Measurements from ENCODE around the gene PIGT. TPM values are rescaled to one million over a fixed set of nuclear protein-coding genes. Genes with fewer than 3 reads are reported as not detected.

PIGT gene
- total RNA-seq, 1 donor from 2014 or later = 74.5 TPM

GRCh38 chr20:45416917-45417316 lies 976 bp downstream of the PIGT start:
- ATAC-seq (ENCODE audit: low read depth) (no peak), DNase-seq (no peak)
- Mint-ChIP-seq H3K27me3 (no peaks in the 10 kb centered on the region), H3K36me3 (ENCODE audit: low read depth) (peaks cover 43% of the 10 kb centered on the region), H3K4me3 (peak overlapping the region; percentile 96), H3K27ac (peak overlapping the region; percentile 98), H3K9me3 (no peaks in the 10 kb centered on the region), H3K4me1 (peaks cover 58% of the 10 kb centered on the region)
- ChIA-PET POLR2A (interaction anchor here (0.9 to 3.5 kb wide), 5 partner anchors 12 to 366 kb away, joined by 3 to 41 read pairs (median 4); partner anchors contain the start of gene SYS1), CTCF (interaction anchor here (1.9 to 5.7 kb wide), 2 partner anchors 20 to 54 kb away, joined by 12 to 39 read pairs; partner anchors contain the start of gene SYS1)
- TF ChIP-seq CTCF (IDR thresholded peaks at IDR 0.05) = no peak
- intact Hi-C loops (cut with micrococcal nuclease) = loop anchor here (1.0 to 5.0 kb wide), 4 partner anchors 15 to 450 kb away; partner anchors contain the start of genes STK4 and SYS1

GRCh38 chr20:45419188-45420091 lies 3.5 kb downstream of the PIGT start:
- TF ChIP-seq CTCF (IDR thresholded peaks at IDR 0.05) = no peak
- POLR2A ChIA-PET = interaction anchor here (0.6 to 2.4 kb wide), 5 partner anchors 12 to 56 kb away, joined by 3 to 7 read pairs (median 4); partner anchors contain the start of gene SYS1
- Mint-ChIP-seq H3K36me3 (ENCODE audit: low read depth) (peaks cover 67% of the 10 kb centered on the region), H3K27ac (peak overlapping the region; percentile 87), H3K4me1 (peaks cover 55% of the 10 kb centered on the region), H3K27me3 (no peaks in the 10 kb centered on the region), H3K4me3 (peak overlapping the region; percentile 58), H3K9me3 (no peaks in the 10 kb centered on the region)
- peak; percentile 62 for ATAC-seq (ENCODE audit: low read depth)
- intact Hi-C loops (cut with micrococcal nuclease) = loop anchor here (5.0 kb wide), 1 partner anchor 452 kb away; the partner anchor contains the start of gene STK4
- DNase-seq = no peak
- CTCF ChIA-PET = interaction anchor here (0.8 to 5.7 kb wide), 4 partner anchors 17 to 57 kb away, joined by 4 to 39 read pairs (median 13); partner anchors contain the start of gene SYS1

GRCh38 chr20:45420125-45420524 lies 4.2 kb downstream of the PIGT start:
- H3K27me3 Mint-ChIP-seq = no peaks in the 10 kb centered on the region
- peaks cover 72% of the 10 kb centered on the region for H3K36me3 Mint-ChIP-seq (ENCODE audit: low read depth)
- CTCF ChIA-PET = interaction anchor here (0.8 to 5.7 kb wide), 4 partner anchors 17 to 57 kb away, joined by 4 to 39 read pairs (median 13); partner anchors contain the start of gene SYS1
- no peak for ATAC-seq (ENCODE audit: low read depth)
- intact Hi-C loops (cut with micrococcal nuclease) = no loop called here
- H3K4me1 Mint-ChIP-seq = peaks cover 50% of the 10 kb centered on the region
- no peak overlapping the region for H3K4me3 Mint-ChIP-seq
- DNase-seq = no peak
- H3K9me3 Mint-ChIP-seq = no peaks in the 10 kb centered on the region
- H3K27ac Mint-ChIP-seq = peak overlapping the region; percentile 87
- POLR2A ChIA-PET = interaction anchor here (1.2 to 2.4 kb wide), 2 partner anchors 11 to 57 kb away, joined by 3 to 7 read pairs; partner anchors contain the start of gene SYS1
- TF ChIP-seq CTCF (IDR thresholded peaks at IDR 0.05) = no peak

- H3K27me3 Mint-ChIP-seq = no peaks in the 10 kb centered on the region
- no peak overlapping the region for H3K4me3 Mint-ChIP-seq
- no peak for TF ChIP-seq CTCF (IDR thresholded peaks at IDR 0.05)
- intact Hi-C loops (cut with micrococcal nuclease) = no loop called here
- peaks cover 92% of the 10 kb centered on the region for H3K36me3 Mint-ChIP-seq (ENCODE audit: low read depth)
- peaks cover 17% of the 10 kb centered on the region for H3K4me1 Mint-ChIP-seq
- no peaks in the 10 kb centered on the region for H3K9me3 Mint-ChIP-seq
- CTCF ChIA-PET = interaction anchor here (0.6 kb wide), 1 partner anchor 61 kb away, joined by 3 read pairs; the partner anchor contains the start of gene SYS1
- no peak overlapping the region for H3K27ac Mint-ChIP-seq
- ATAC-seq (ENCODE audit: low read depth) (no peak), DNase-seq (no peak)
- POLR2A ChIA-PET = no interaction called here
Measured at GRCh38 chr20:45423700-45424099, 7.8 kb downstream of the PIGT start.

- H3K36me3 Mint-ChIP-seq (ENCODE audit: low read depth) = peaks cover 74% of the 10 kb centered on the region
- ChIA-PET CTCF (no interaction called here), POLR2A (no interaction called here)
- intact Hi-C loops (cut with micrococcal nuclease) = no loop called here
- H3K4me3 Mint-ChIP-seq = no peak overlapping the region
- no peak for DNase-seq
- H3K4me1 Mint-ChIP-seq = no peaks in the 10 kb centered on the region
- ATAC-seq (ENCODE audit: low read depth) = no peak
- no peak overlapping the region for H3K27ac Mint-ChIP-seq
- no peaks in the 10 kb centered on the region for H3K27me3 Mint-ChIP-seq
- no peak for TF ChIP-seq CTCF (IDR thresholded peaks at IDR 0.05)
- no peaks in the 10 kb centered on the region for H3K9me3 Mint-ChIP-seq
Measured at GRCh38 chr20:45425561-45425960, 9.6 kb downstream of the PIGT start.

Measured in activated B cell treated with CpG ODN at 0.5 μM for 24 hours (primary cell).